Transverse colon (tissue), 4 donors: ENCODE data around the gene SLC35F1. TPM values are rescaled to one million over a fixed set of nuclear protein-coding genes. Genes with fewer than 3 reads are reported as not detected.

Experiments
- DNase-seq: peaks from one replicate; pipeline ENCODE4 v3.0.0-alpha.2; 2019
- H3K27ac ChIP-seq, 4 donors: fragments of 200-600 bp; sonication (generic); 2 replicates each; pipeline ENCODE4 v1.5.1; 2016 to 2018; ENCODE audit warnings: inconsistent platforms in 4 of 4
- H3K27me3 ChIP-seq: fragments of 200-600 bp; sonication (generic); 2 replicates; pipeline ENCODE4 v1.5.1; 2017; ENCODE audit warnings: inconsistent platforms
- H3K36me3 ChIP-seq, 4 donors: fragments of 200-600 bp; sonication (generic); 2 replicates each; pipeline ENCODE4 v1.5.1; 2017 to 2019; ENCODE audit warnings: inconsistent platforms in 4 of 4
- H3K4me1 ChIP-seq, 4 donors: fragments of 200-600 bp; sonication (generic); 2 replicates each; pipeline ENCODE4 v1.5.1; 2017 to 2020; ENCODE audit warnings: inconsistent platforms in 4 of 4
- H3K4me3 ChIP-seq, 4 donors: fragments of 200-600 bp; sonication (generic); 1 replicate in 1 of 4; 2 replicates in 3 of 4; pipeline versions ENCODE4 v1.5.1 to v1.6.1; 2017 to 2019; ENCODE audit warnings: inconsistent platforms in 4 of 4
- H3K9me3 ChIP-seq, 2 donors: fragments of 200-600 bp; sonication (generic); 2 replicates each; pipeline ENCODE4 v1.5.1; 2017 to 2019; ENCODE audit warnings: inconsistent platforms in 2 of 2
- CTCF ChIP-seq, 5 experiments: fragments of 200-600 bp in 3 of 5; fragments of 450-650 bp in 2 of 5; sonication (generic) in 3 of 5; IDR thresholded peaks; 1 replicate in 2 of 5; 2 replicates in 3 of 5; pipeline ENCODE4 v1.5.1; 2016 to 2017; ENCODE audit warnings: antibody characterized with exemption in 5 of 5, inconsistent platforms in 3 of 5, mild to moderate bottlenecking in 2 of 5, moderate library complexity in 1 of 5
- EP300 ChIP-seq: sonication (generic); formaldehyde crosslinking; IDR thresholded peaks from one replicate; pipeline ENCODE4 v1.6.1; 2017; ENCODE audit warnings: antibody characterized with exemption, low read depth
- POLR2A ChIP-seq: fragments of 450-650 bp; IDR thresholded peaks from one replicate; pipeline ENCODE4 v1.6.1; 2016; ENCODE audit warnings: antibody characterized with exemption, mild to moderate bottlenecking, moderate library complexity
- POLR2AphosphoS5 ChIP-seq, 3 donors: sonication (generic); formaldehyde crosslinking; IDR thresholded peaks; one replicate each; pipeline ENCODE4 v1.6.1; 2016; ENCODE audit warnings: antibody characterized with exemption in 3 of 3
- WGBS, 2 donors: methylation state at CpG; one replicate each; pipeline ENCODE4 v1.1.5; 2018; ENCODE audit warnings: low coverage in 1 of 2; 5-methylcytosine and 5-hydroxymethylcytosine counted together
- in situ Hi-C, 4 donors: fragments of 200-750 bp; cut with MboI; loops; one replicate each; pipeline versions ENCODE4 v1.15.0 to v1.15.1; 2017; ENCODE audit warnings: low sequenced_read_pairs in 3 of 4, low pct_ligation_motif_present in 1 of 4, low pct_unique_long_range_greater_than_20kb in 1 of 4
- intact Hi-C: fragments of 100-400 bp; cut with DNase I; formaldehyde crosslinking; loops from one replicate; pipeline ENCODE4 v1.15.1; 2023; ENCODE audit warnings: low total_unique reads
- total RNA-seq, 4 donors: library from RNA; depleted of rRNA; stranded (reverse); fragments of >200 nt; gene quantifications; one replicate each; pipeline ENCODE4 v1.1.0, GENCODE V29; 2016

Gene SLC35F1
- total RNA-seq, 4 donors from 2014 or later, result 0.37 to 1.1 (median 0.71) TPM

GRCh38 chr6:117986396-117986795 lies 79.3 kb downstream of the SLC35F1 start:
- Histone ChIP-seq H3K4me1 (no peaks in the 10 kb centered on the region), H3K9me3 (no peaks in the 10 kb centered on the region), H3K4me3 (no peak overlapping the region), H3K27me3 (no peaks in the 10 kb centered on the region), H3K27ac (no peak overlapping the region), H3K36me3 (no peaks in the 10 kb centered on the region)
- no peak for DNase-seq
- in situ Hi-C loops, result loop anchor here in 2 of 4 donors (25.0 kb wide), 2 partner anchors 576 to 626 kb away; no protein-coding TSS in a partner anchor
- no peak for TF ChIP-seq POLR2AphosphoS5 (IDR thresholded peaks at IDR 0.05)
- TF ChIP-seq EP300, result no peak
- no peak for TF ChIP-seq CTCF (IDR thresholded peaks at IDR 0.05)
- no peak for TF ChIP-seq POLR2A
- WGBS, 2 donors, result 62 to 70% methylated on average over 4 of the region's 4 CpGs
- intact Hi-C loops, result no loop called here

- Histone ChIP-seq H3K36me3 (no peaks in the 10 kb centered on the region), H3K27ac (peak overlapping the region in 1 of 4 donors; percentile 34), H3K9me3 (no peaks in the 10 kb centered on the region), H3K4me1 (no peaks in the 10 kb centered on the region), H3K27me3 (no peaks in the 10 kb centered on the region), H3K4me3 (no peak overlapping the region)
- intact Hi-C loops, result no loop called here
- DNase-seq, result no peak
- in situ Hi-C loops, result loop anchor here in 2 of 4 donors (25.0 kb wide), 2 partner anchors 573 to 623 kb away; no protein-coding TSS in a partner anchor
- TF ChIP-seq POLR2AphosphoS5 (IDR thresholded peaks at IDR 0.05) (no peak), POLR2A (no peak), CTCF (IDR thresholded peaks at IDR 0.05) (no peak), EP300 (no peak)
- WGBS, 2 donors, result 66 to 74% methylated on average over 3 of the region's 3 CpGs
Measured at GRCh38 chr6:117989086-117989485, 82.0 kb downstream of the SLC35F1 start.

- intact Hi-C loops, result no loop called here
- in situ Hi-C loops, result loop anchor here in 2 of 4 donors (25.0 kb wide), 2 partner anchors 572 to 622 kb away; no protein-coding TSS in a partner anchor
Measured at GRCh38 chr6:117990151-117990550, 83.1 kb downstream of the SLC35F1 start.

GRCh38 chr6:117992856-117993255 lies 85.8 kb downstream of the SLC35F1 start:
- intact Hi-C loops, result no loop called here
- no peaks in the 10 kb centered on the region for H3K9me3 ChIP-seq
- WGBS, 2 donors, result 33% methylated on average over 1 of the region's 1 CpG; no CpG with 5 or more reads in 1 of the 2 donors
- no peaks in the 10 kb centered on the region for H3K4me1 ChIP-seq
- no peaks in the 10 kb centered on the region for H3K36me3 ChIP-seq
- in situ Hi-C loops, result loop anchor here in 2 of 4 donors (25.0 kb wide), 2 partner anchors 569 to 619 kb away; no protein-coding TSS in a partner anchor
- H3K4me3 ChIP-seq, result no peak overlapping the region
- no peak overlapping the region for H3K27ac ChIP-seq
- no peak for DNase-seq
- no peaks in the 10 kb centered on the region for H3K27me3 ChIP-seq
- no peak for TF ChIP-seq POLR2A
- no peak for TF ChIP-seq CTCF (IDR thresholded peaks at IDR 0.05)
- TF ChIP-seq EP300, result no peak
- no peak for TF ChIP-seq POLR2AphosphoS5 (IDR thresholded peaks at IDR 0.05)

More at GRCh38 chr6:117990151-117990550, 83.1 kb downstream of the SLC35F1 start:
- Histone ChIP-seq H3K27ac (no peak overlapping the region), H3K9me3 (no peaks in the 10 kb centered on the region), H3K27me3 (no peaks in the 10 kb centered on the region), H3K36me3 (no peaks in the 10 kb centered on the region), H3K4me3 (no peak overlapping the region), H3K4me1 (no peaks in the 10 kb centered on the region)
- TF ChIP-seq EP300 (no peak), POLR2A (no peak), POLR2AphosphoS5 (IDR thresholded peaks at IDR 0.05) (no peak), CTCF (IDR thresholded peaks at IDR 0.05) (no peak)
- WGBS, 2 donors, result 71 to 86% methylated on average over 1 of the region's 1 CpG
- no peak for DNase-seq
